Fibroblast of lung (primary cell): ENCODE measurements around the gene MT1A. TPM values are rescaled to one million over a fixed set of nuclear protein-coding genes. Genes with fewer than 3 reads are reported as not detected.

Experiments used
- DNase-seq, 2 donors: peaks; one replicate each; pipeline versions ENCODE4 v3.0.0 to v3.0.0-alpha.2; 2010; ENCODE audit warnings: low read depth in 2 of 2
- H2AFZ ChIP-seq: 2 replicates; pipeline ENCODE4 v1.5.1; 2012; ENCODE audit warnings: low read length, control low read depth, inconsistent platforms
- H3K27ac ChIP-seq: 2 replicates; pipeline ENCODE4 v1.5.1; 2011; ENCODE audit warnings: low read length, control low read depth; ENCODE audit not compliant: insufficient read depth
- H3K27me3 ChIP-seq: 2 replicates; pipeline ENCODE4 v1.5.1; 2011; ENCODE audit warnings: mild to moderate bottlenecking, low read length; ENCODE audit not compliant: control insufficient read depth, insufficient read depth
- H3K36me3 ChIP-seq: 2 replicates; pipeline ENCODE4 v1.5.1; 2011; ENCODE audit warnings: low read length; ENCODE audit not compliant: control insufficient read depth, insufficient read depth
- H3K4me1 ChIP-seq: 2 replicates; pipeline ENCODE4 v1.5.1; 2011; ENCODE audit warnings: low read length; ENCODE audit not compliant: control insufficient read depth, insufficient read depth; ENCODE audit errors: extremely low read depth
- H3K4me2 ChIP-seq: 2 replicates; pipeline ENCODE4 v1.5.1; 2011; ENCODE audit warnings: low read length, control low read depth; ENCODE audit not compliant: insufficient read depth; ENCODE audit errors: extremely low read depth
- H3K4me3 ChIP-seq, 4 experiments: fragments of 200-600 bp in 1 of 4; sonication (generic) in 1 of 4; replicated peaks in 1 of 4; 2 replicates each; pipeline ENCODE4 v1.5.1; 2011 to 2016; ENCODE audit warnings: low read length in 4 of 4, low read depth in 3 of 4, mild to moderate bottlenecking in 3 of 4, control low read depth in 2 of 4, inconsistent platforms in 1 of 4, mixed read lengths in 1 of 4; ENCODE audit not compliant: insufficient read depth in 1 of 4; ENCODE audit errors: control extremely low read depth in 1 of 4
- H3K79me2 ChIP-seq: 2 replicates; pipeline ENCODE4 v1.5.1; 2012; ENCODE audit warnings: mild to moderate bottlenecking, low read length, inconsistent platforms; ENCODE audit not compliant: control insufficient read depth, insufficient read depth
- H3K9ac ChIP-seq: 2 replicates; pipeline ENCODE4 v1.5.1; 2011; ENCODE audit warnings: mild to moderate bottlenecking, low read length, control low read depth; ENCODE audit not compliant: insufficient read depth
- H3K9me3 ChIP-seq: 2 replicates; pipeline ENCODE4 v1.5.1; 2012; ENCODE audit warnings: low read depth, low read length; ENCODE audit not compliant: control insufficient read depth, insufficient read depth
- H4K20me1 ChIP-seq: 2 replicates; pipeline ENCODE4 v1.5.1; 2011; ENCODE audit warnings: low read length; ENCODE audit not compliant: control insufficient read depth, insufficient read depth; ENCODE audit errors: extremely low read depth
- CTCF ChIP-seq, 2 donors: IDR thresholded peaks in 1 of 2; conservative IDR thresholded peaks in 1 of 2; 1 replicate in 1 of 2; 2 replicates in 1 of 2; pipeline ENCODE4 v1.5.1; 2011 to 2012; ENCODE audit warnings: low read length in 2 of 2, control low read depth in 1 of 2, inconsistent platforms in 1 of 2, low read depth in 1 of 2, mild to moderate bottlenecking in 1 of 2
- EZH2 ChIP-seq: IDR thresholded peaks from 2 replicates; pipeline ENCODE4 v1.5.1; 2012; ENCODE audit warnings: low read length, control low read depth, mild to moderate bottlenecking; ENCODE audit errors: missing control alignments
- polyA plus RNA-seq, 2 donors: library from polyadenylated mRNA; depleted of rRNA in 1 of 2; stranded (reverse) in 1 of 2; unstranded in 1 of 2; fragments of >200 nt; gene quantifications; 2 replicates each; pipeline ENCODE4 v1.2.1, GENCODE V29; 2011 to 2012; ENCODE audit warnings: missing spikeins in 1 of 2
- total RNA-seq: library from RNA; depleted of rRNA; stranded (reverse); fragments of >200 nt; gene quantifications from 2 replicates; pipeline ENCODE4 v1.2.1, GENCODE V29; 2014

Gene MT1A
- total and polyA plus RNA-seq, 2 donors (not counting 1 experiment from before 2014, with no cell fraction given), result 2.9 to 5.3 TPM

GRCh38 chr16:56600398-56600999, 38.0 kb upstream of the MT1A start:
- Histone ChIP-seq H3K27me3 (no peaks in the 10 kb centered on the region), H3K4me1 (peaks cover 2% of the 10 kb centered on the region), H3K9me3 (no peaks in the 10 kb centered on the region), H3K27ac (no peak overlapping the region), H4K20me1 (no peaks in the 10 kb centered on the region), H3K4me3 (no peak overlapping the region), H3K4me2 (no peak overlapping the region), H3K9ac (no peak overlapping the region), H2AFZ (peak overlapping the region; percentile 63), H3K36me3 (no peaks in the 10 kb centered on the region), H3K79me2 (no peaks in the 10 kb centered on the region)
- peak; percentile 55 to 63 for DNase-seq
- TF ChIP-seq CTCF (conservative IDR thresholded peaks at IDR 0.05 in 1 of 2, IDR thresholded peaks at IDR 0.05 in 1 of 2; ENCODE audit: low read depth in 1 of 2, low read length in 2 of 2), result peak; percentile 50 to 81
- no peak for TF ChIP-seq EZH2

GRCh38 chr16:56601325-56601724, 37.1 kb upstream of the MT1A start:
- H4K20me1 ChIP-seq, result no peaks in the 10 kb centered on the region
- DNase-seq, result no peak
- H3K4me2 ChIP-seq, result no peak overlapping the region
- no peaks in the 10 kb centered on the region for H3K9me3 ChIP-seq
- no peak overlapping the region for H2AFZ ChIP-seq
- no peaks in the 10 kb centered on the region for H3K27me3 ChIP-seq
- no peak overlapping the region for H3K4me3 ChIP-seq
- H3K27ac ChIP-seq, result no peak overlapping the region
- H3K9ac ChIP-seq, result no peak overlapping the region
- H3K4me1 ChIP-seq, result peaks cover 9% of the 10 kb centered on the region
- TF ChIP-seq EZH2 (no peak), CTCF (conservative IDR thresholded peaks at IDR 0.05 in 1 of 2, IDR thresholded peaks at IDR 0.05 in 1 of 2; ENCODE audit: low read depth in 1 of 2, low read length in 2 of 2) (no peak)
- no peaks in the 10 kb centered on the region for H3K79me2 ChIP-seq
- no peaks in the 10 kb centered on the region for H3K36me3 ChIP-seq

GRCh38 chr16:56603589-56603988, 34.9 kb upstream of the MT1A start:
- H3K4me3 ChIP-seq, result no peak overlapping the region
- H3K4me1 ChIP-seq, result peaks cover 22% of the 10 kb centered on the region
- no peaks in the 10 kb centered on the region for H3K9me3 ChIP-seq
- H3K36me3 ChIP-seq, result no peaks in the 10 kb centered on the region
- peaks cover 2% of the 10 kb centered on the region for H3K79me2 ChIP-seq
- no peak for TF ChIP-seq EZH2
- peak; percentile 8 to 47 for TF ChIP-seq CTCF (conservative IDR thresholded peaks at IDR 0.05 in 1 of 2, IDR thresholded peaks at IDR 0.05 in 1 of 2; ENCODE audit: low read depth in 1 of 2, low read length in 2 of 2)
- no peak overlapping the region for H3K4me2 ChIP-seq
- no peak overlapping the region for H3K27ac ChIP-seq
- H3K27me3 ChIP-seq, result no peaks in the 10 kb centered on the region
- H2AFZ ChIP-seq, result no peak overlapping the region
- no peak overlapping the region for H3K9ac ChIP-seq
- H4K20me1 ChIP-seq, result no peaks in the 10 kb centered on the region
- peak; percentile 37 to 47 for DNase-seq
